ENCODE results near the gene MAP7D2. TPM values are rescaled to one million over a fixed set of nuclear protein-coding genes. Genes with fewer than 3 reads are reported as not detected.

MAP7D2 gene
- total and polyA plus RNA-seq, 4 donors: 0.16 to 1.5 (median 0.42) TPM

DNA sequence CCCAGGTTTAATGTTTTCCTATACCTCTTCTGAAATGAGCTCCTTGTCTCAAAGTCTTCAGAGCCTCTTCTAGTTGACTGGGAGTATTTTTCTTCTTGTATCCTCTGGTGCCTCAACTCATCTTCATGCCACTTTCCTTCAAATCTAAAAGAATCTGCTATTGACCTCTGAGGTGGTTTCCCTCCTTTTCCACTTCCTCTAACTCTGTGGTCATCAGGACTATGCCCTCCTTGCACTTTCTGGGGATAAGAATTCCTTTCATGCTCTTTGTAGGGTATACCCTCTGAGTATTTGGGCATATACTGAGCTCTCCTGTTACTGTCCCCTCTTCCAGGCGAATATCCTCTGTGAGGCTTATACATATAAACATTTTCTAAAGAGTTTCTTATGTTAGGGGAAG is 150.7 kb downstream of the MAP7D2 start:
- Histone ChIP-seq H3K27me3 (ENCODE audit: control insufficient read depth in 4 of 4, insufficient read depth in 4 of 4, low read length in 3 of 4) (no peaks in the 10 kb centered on the region), H3K36me3 (ENCODE audit: control insufficient read depth in 4 of 4, insufficient read depth in 3 of 4, low read depth in 1 of 4, low read length in 3 of 4) (peaks cover 0 to 9% (median under 1%) of the 10 kb centered on the region in 4 donors), H3K9ac (ENCODE audit: low read depth in 1 of 2, low read length in 2 of 2) (no peak overlapping the region), H3K4me1 (ENCODE audit: control insufficient read depth in 4 of 4, insufficient read depth in 4 of 4, low read length in 3 of 4) (no peaks in the 10 kb centered on the region), H3K9me3 (ENCODE audit: control insufficient read depth in 4 of 4, low read length in 3 of 4) (no peaks in the 10 kb centered on the region), H3K27ac (ENCODE audit: low read depth in 1 of 2, low read length in 2 of 2) (no peak overlapping the region), H3K4me3 (ENCODE audit: low read depth in 1 of 3, low read length in 3 of 3) (no peak overlapping the region)
- no peak for TF ChIP-seq TAF1 (conservative IDR thresholded peaks at IDR 0.05)
- TF ChIP-seq RAD21 (IDR thresholded peaks at IDR 0.05): no peak
- no peak for TF ChIP-seq GABPA (IDR thresholded peaks at IDR 0.05 in 1 of 2, conservative IDR thresholded peaks at IDR 0.05 in 1 of 2)
- TF ChIP-seq EGR1 (IDR thresholded peaks at IDR 0.05; ENCODE audit: low read depth in 2 of 2): no peak
- TF ChIP-seq, protein P1, sequence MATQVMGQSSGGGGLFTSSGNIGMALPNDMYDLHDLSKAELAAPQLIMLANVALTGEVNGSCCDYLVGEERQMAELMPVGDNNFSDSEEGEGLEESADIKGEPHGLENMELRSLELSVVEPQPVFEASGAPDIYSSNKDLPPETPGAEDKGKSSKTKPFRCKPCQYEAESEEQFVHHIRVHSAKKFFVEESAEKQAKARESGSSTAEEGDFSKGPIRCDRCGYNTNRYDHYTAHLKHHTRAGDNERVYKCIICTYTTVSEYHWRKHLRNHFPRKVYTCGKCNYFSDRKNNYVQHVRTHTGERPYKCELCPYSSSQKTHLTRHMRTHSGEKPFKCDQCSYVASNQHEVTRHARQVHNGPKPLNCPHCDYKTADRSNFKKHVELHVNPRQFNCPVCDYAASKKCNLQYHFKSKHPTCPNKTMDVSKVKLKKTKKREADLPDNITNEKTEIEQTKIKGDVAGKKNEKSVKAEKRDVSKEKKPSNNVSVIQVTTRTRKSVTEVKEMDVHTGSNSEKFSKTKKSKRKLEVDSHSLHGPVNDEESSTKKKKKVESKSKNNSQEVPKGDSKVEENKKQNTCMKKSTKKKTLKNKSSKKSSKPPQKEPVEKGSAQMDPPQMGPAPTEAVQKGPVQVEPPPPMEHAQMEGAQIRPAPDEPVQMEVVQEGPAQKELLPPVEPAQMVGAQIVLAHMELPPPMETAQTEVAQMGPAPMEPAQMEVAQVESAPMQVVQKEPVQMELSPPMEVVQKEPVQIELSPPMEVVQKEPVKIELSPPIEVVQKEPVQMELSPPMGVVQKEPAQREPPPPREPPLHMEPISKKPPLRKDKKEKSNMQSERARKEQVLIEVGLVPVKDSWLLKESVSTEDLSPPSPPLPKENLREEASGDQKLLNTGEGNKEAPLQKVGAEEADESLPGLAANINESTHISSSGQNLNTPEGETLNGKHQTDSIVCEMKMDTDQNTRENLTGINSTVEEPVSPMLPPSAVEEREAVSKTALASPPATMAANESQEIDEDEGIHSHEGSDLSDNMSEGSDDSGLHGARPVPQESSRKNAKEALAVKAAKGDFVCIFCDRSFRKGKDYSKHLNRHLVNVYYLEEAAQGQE (IDR thresholded peaks at IDR 0.05): no peak
- TF ChIP-seq RXRA (IDR thresholded peaks at IDR 0.05): no peak
- TF ChIP-seq SP1 (IDR thresholded peaks at IDR 0.05): no peak
- no peak for TF ChIP-seq YY1 (IDR thresholded peaks at IDR 0.05)
- TF ChIP-seq, protein P2, sequence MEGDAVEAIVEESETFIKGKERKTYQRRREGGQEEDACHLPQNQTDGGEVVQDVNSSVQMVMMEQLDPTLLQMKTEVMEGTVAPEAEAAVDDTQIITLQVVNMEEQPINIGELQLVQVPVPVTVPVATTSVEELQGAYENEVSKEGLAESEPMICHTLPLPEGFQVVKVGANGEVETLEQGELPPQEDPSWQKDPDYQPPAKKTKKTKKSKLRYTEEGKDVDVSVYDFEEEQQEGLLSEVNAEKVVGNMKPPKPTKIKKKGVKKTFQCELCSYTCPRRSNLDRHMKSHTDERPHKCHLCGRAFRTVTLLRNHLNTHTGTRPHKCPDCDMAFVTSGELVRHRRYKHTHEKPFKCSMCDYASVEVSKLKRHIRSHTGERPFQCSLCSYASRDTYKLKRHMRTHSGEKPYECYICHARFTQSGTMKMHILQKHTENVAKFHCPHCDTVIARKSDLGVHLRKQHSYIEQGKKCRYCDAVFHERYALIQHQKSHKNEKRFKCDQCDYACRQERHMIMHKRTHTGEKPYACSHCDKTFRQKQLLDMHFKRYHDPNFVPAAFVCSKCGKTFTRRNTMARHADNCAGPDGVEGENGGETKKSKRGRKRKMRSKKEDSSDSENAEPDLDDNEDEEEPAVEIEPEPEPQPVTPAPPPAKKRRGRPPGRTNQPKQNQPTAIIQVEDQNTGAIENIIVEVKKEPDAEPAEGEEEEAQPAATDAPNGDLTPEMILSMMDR (IDR thresholded peaks at IDR 0.05; ENCODE audit: low read depth, low read length, missing input control): no peak
- WGBS: 100% methylated on average over 1 of the region's 1 CpG
- no peak for DNase-seq (ENCODE audit: low spot score)

DNA sequence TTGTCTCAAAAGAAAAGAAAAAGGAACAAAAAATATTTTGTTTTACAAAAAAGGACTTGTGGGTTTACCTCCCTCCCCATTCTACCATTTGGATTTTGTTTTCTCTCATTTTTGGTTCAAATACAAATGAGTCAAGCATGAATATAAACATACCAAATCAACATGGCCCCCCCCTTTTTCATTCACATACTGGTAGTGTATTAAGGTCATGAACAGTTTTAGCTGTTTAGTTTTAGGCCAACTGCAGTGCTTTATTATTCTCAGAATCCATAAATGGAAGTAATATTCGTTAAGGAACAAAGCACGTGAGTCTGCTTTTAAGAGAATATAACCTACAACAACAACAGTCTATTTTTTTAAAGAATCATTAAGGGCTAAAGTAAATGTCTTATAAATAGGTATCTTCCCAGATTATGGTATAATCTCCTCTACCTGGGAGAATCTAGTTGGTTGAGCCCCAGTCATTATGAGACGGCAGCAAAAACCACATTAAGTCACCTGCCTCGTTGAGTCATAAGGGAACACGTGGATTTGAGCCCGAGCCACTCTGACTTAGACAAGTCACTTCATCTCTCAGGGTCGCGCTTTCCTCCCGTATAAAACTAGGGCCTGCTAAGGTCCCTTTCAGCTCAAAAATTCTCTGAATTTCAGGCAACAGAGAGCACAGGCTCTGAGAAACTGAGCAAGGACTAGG is 152.5 kb downstream of the MAP7D2 start:
- Histone ChIP-seq H3K9me3 (ENCODE audit: control insufficient read depth in 4 of 4, low read length in 3 of 4) (no peaks in the 10 kb centered on the region), H3K4me1 (ENCODE audit: control insufficient read depth in 4 of 4, insufficient read depth in 4 of 4, low read length in 3 of 4) (no peaks in the 10 kb centered on the region), H3K4me3 (ENCODE audit: low read depth in 1 of 3, low read length in 3 of 3) (no peak overlapping the region), H3K9ac (ENCODE audit: low read depth in 1 of 2, low read length in 2 of 2) (no peak overlapping the region), H3K27me3 (ENCODE audit: control insufficient read depth in 4 of 4, insufficient read depth in 4 of 4, low read length in 3 of 4) (no peaks in the 10 kb centered on the region), H3K27ac (ENCODE audit: low read depth in 1 of 2, low read length in 2 of 2) (no peak overlapping the region), H3K36me3 (ENCODE audit: control insufficient read depth in 4 of 4, insufficient read depth in 3 of 4, low read depth in 1 of 4, low read length in 3 of 4) (peaks cover 0 to 9% (median under 1%) of the 10 kb centered on the region in 4 donors)
- DNase-seq (ENCODE audit: low spot score): no peak
- TF ChIP-seq TAF1 (conservative IDR thresholded peaks at IDR 0.05) (no peak), RXRA (IDR thresholded peaks at IDR 0.05) (no peak), NR2F2 (IDR thresholded peaks at IDR 0.05) (no peak), YY1 (IDR thresholded peaks at IDR 0.05) (no peak), FOXA1 (IDR thresholded peaks at IDR 0.05) (no peak), JUND (IDR thresholded peaks at IDR 0.05) (no peak), HNF4A (conservative IDR thresholded peaks at IDR 0.05) (no peak), HNF4G (IDR thresholded peaks at IDR 0.05) (no peak), SP1 (IDR thresholded peaks at IDR 0.05) (no peak)
- TF ChIP-seq, protein P2 (IDR thresholded peaks at IDR 0.05; ENCODE audit: low read depth, low read length, missing input control): no peak
- TF ChIP-seq, protein P3, sequence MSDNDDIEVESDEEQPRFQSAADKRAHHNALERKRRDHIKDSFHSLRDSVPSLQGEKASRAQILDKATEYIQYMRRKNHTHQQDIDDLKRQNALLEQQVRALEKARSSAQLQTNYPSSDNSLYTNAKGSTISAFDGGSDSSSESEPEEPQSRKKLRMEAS (IDR thresholded peaks at IDR 0.05): no peak
- TF ChIP-seq, protein P4, sequence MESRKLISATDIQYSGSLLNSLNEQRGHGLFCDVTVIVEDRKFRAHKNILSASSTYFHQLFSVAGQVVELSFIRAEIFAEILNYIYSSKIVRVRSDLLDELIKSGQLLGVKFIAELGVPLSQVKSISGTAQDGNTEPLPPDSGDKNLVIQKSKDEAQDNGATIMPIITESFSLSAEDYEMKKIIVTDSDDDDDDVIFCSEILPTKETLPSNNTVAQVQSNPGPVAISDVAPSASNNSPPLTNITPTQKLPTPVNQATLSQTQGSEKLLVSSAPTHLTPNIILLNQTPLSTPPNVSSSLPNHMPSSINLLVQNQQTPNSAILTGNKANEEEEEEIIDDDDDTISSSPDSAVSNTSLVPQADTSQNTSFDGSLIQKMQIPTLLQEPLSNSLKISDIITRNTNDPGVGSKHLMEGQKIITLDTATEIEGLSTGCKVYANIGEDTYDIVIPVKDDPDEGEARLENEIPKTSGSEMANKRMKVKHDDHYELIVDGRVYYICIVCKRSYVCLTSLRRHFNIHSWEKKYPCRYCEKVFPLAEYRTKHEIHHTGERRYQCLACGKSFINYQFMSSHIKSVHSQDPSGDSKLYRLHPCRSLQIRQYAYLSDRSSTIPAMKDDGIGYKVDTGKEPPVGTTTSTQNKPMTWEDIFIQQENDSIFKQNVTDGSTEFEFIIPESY (IDR thresholded peaks at IDR 0.05): no peak
- WGBS: 94% methylated on average over 9 of the region's 9 CpGs
